ENCODE results near the gene CRELD2. TPM values are rescaled to one million over a fixed set of nuclear protein-coding genes. Genes with fewer than 3 reads are reported as not detected.

Gene CRELD2
- total RNA-seq, 3 donors from 2014 or later = 27.6 to 57.6 (median 32.2) TPM

DNA sequence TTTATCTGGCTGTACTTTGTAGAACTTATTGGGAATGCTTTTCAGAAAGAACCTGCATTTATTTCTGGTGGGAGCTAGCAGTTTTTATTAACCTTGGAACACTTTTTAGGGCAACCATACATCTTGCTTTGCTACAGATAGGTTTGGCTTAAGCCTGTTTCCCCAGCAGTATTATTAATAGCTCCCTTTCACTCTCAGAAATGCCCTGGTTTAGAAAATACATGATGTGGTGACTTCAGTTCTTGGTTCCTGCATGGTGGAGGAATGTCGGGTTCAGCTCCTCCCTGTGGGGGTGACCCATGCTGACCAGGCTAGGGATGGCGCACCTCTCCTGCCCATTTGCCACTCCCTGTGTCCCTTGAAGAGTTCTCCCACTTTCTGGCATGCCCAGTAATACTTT, 36.6 kb upstream of the CRELD2 start:
- intact Hi-C loops (cut with DNase I, micrococcal nuclease) = no loop called here
- H3K4me3 ChIP-seq = no peak overlapping the region
- no peaks in the 10 kb centered on the region for H3K9me3 ChIP-seq
- TF ChIP-seq, protein P1, sequence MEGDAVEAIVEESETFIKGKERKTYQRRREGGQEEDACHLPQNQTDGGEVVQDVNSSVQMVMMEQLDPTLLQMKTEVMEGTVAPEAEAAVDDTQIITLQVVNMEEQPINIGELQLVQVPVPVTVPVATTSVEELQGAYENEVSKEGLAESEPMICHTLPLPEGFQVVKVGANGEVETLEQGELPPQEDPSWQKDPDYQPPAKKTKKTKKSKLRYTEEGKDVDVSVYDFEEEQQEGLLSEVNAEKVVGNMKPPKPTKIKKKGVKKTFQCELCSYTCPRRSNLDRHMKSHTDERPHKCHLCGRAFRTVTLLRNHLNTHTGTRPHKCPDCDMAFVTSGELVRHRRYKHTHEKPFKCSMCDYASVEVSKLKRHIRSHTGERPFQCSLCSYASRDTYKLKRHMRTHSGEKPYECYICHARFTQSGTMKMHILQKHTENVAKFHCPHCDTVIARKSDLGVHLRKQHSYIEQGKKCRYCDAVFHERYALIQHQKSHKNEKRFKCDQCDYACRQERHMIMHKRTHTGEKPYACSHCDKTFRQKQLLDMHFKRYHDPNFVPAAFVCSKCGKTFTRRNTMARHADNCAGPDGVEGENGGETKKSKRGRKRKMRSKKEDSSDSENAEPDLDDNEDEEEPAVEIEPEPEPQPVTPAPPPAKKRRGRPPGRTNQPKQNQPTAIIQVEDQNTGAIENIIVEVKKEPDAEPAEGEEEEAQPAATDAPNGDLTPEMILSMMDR (IDR thresholded peaks at IDR 0.05) = no peak
- ATAC-seq (no peak), DNase-seq (no peak)
- no peaks in the 10 kb centered on the region for H3K36me3 ChIP-seq (ENCODE audit: low read depth)
- no peaks in the 10 kb centered on the region for H3K4me1 ChIP-seq (ENCODE audit: low read depth)

DNA sequence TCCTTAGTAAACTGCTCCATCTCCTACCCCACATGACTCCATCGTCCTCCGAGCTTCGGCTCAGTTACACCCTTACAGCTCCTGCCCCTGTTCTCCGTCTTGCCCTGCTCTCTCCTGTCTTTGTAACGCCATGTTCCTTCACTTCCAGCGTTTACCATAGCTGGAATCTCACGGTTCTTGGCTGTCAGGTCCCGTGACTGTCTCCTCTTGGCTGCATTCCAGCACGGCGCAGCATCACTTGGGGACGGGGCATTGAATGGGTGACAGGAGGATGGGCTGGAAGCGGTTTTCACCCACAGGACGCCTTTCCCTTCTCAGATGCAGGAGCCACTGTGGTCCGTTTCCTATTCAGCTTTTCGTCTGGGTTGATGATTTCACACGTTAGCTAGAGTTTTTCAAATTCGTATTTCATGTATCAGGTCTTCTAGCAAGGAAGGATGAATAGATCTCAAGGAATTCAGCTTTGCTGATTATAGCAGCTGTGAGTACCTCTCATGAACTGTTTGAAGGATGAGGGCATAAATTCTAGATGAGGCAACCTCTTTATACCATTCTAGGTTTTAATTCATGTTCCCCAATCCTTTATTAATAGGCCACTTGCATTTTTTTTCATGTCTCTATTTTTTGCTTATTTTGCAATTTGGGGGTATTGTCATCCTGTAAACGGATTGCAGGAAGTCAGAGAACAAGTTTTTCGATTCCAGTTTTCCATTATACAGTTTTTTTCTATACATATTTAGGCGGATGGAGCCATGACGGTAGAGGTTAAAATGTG, 35.7 kb upstream of the CRELD2 start:
- H3K9me3 ChIP-seq = no peaks in the 10 kb centered on the region
- no peak for DNase-seq
- H3K4me3 ChIP-seq = no peak overlapping the region
- TF ChIP-seq, protein P1 (IDR thresholded peaks at IDR 0.05) = no peak
- no peaks in the 10 kb centered on the region for H3K4me1 ChIP-seq (ENCODE audit: low read depth)
- ATAC-seq = no peak
- intact Hi-C loops (cut with DNase I, micrococcal nuclease) = no loop called here
- H3K36me3 ChIP-seq (ENCODE audit: low read depth) = no peaks in the 10 kb centered on the region

DNA sequence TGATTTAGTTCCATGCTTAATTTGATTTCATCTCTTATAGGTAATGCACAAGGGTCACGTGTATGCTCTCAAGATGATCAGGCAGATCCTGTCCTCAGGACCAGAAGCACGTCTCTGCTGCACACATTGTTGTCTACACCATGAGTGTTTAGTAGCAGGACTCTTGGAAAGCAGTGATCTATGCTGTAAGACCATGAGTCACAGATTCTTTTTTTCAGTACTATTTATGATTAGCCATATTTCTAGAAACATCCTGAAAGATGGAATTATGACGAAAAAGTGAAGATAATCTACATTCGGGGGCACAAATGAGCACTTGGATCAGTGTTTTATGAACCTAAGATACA, 35.2 kb upstream of the CRELD2 start:
- intact Hi-C loops (cut with DNase I, micrococcal nuclease) = no loop called here
- TF ChIP-seq, protein P1 (IDR thresholded peaks at IDR 0.05) = no peak

DNA sequence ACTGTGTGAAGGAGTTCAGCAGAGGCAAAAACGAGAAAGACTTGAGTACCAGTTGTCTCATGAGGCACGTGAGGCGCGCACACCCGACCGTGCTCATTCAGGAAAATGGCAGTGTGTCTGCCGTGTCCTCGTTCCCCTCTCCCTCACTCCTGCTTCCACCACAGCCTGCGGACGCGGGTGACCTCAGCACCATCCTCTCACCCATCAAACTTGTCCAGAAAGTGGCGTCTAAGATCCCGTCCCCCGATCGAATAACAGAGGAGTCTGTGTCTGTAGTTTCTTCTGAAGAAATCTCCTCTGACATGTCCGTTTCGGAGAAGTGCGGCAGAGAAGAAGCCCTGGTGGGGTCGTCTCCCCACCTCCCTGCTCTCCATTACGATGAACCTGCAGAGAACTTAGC, 34.4 kb upstream of the CRELD2 start:
- ATAC-seq = no peak
- no peak overlapping the region for H3K4me3 ChIP-seq
- no peaks in the 10 kb centered on the region for H3K36me3 ChIP-seq (ENCODE audit: low read depth)
- peaks cover under 1% of the 10 kb centered on the region for H3K9me3 ChIP-seq
- DNase-seq = no peak
- TF ChIP-seq, protein P1 (IDR thresholded peaks at IDR 0.05) = no peak
- intact Hi-C loops (cut with DNase I, micrococcal nuclease) = no loop called here
- H3K4me1 ChIP-seq (ENCODE audit: low read depth) = no peaks in the 10 kb centered on the region

More for the DNA sequence above, 35.2 kb upstream of the CRELD2 start:
- Histone ChIP-seq H3K36me3 (ENCODE audit: low read depth) (no peaks in the 10 kb centered on the region), H3K4me3 (no peak overlapping the region), H3K9me3 (no peaks in the 10 kb centered on the region), H3K4me1 (ENCODE audit: low read depth) (no peaks in the 10 kb centered on the region)
- ATAC-seq (no peak), DNase-seq (no peak)

DNA sequence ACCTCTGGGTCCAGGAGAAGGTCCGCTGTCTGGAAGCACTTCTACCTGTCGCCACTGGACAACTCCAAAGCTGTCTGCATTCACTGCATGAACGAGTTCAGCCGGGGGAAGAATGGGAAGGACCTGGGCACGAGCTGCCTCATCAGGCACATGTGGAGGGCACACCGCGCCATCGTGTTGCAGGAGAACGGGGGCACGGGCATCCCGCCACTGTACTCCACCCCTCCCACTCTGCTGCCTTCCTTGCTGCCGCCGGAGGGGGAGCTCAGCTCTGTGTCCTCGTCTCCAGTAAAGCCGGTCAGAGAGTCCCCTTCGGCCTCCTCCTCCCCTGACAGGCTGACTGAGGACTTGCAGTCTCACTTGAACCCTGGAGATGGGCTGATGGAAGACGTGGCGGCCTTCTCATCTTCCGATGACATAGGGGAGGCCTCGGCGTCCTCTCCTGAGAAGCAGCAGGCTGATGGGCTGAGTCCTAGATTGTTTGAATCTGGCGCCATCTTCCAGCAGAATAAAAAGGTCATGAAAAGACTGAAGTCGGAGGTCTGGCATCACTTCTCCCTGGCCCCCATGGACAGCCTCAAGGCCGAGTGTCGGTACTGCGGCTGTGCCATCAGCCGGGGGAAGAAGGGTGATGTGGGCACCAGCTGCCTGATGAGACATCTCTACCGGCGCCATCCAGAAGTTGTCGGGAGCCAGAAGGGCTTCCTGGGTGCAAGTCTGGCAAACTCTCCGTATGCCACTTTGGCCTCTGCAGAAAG, 33.8 kb upstream of the CRELD2 start:
- Histone ChIP-seq H3K4me1 (ENCODE audit: low read depth) (no peaks in the 10 kb centered on the region), H3K4me3 (no peak overlapping the region), H3K9me3 (peaks cover 4% of the 10 kb centered on the region), H3K36me3 (ENCODE audit: low read depth) (no peaks in the 10 kb centered on the region)
- TF ChIP-seq, protein P1 (IDR thresholded peaks at IDR 0.05) = no peak
- intact Hi-C loops (cut with DNase I, micrococcal nuclease) = no loop called here
- no peak for DNase-seq
- ATAC-seq = no peak

Measured in mucosa of descending colon (tissue), 3 donors.